ENCODE results near the gene HSPA5. TPM values are rescaled to one million over a fixed set of nuclear protein-coding genes. Genes with fewer than 3 reads are reported as not detected.

Gene HSPA5
- total RNA-seq, 1 experiment from 2014 or later = 438 TPM

DNA sequence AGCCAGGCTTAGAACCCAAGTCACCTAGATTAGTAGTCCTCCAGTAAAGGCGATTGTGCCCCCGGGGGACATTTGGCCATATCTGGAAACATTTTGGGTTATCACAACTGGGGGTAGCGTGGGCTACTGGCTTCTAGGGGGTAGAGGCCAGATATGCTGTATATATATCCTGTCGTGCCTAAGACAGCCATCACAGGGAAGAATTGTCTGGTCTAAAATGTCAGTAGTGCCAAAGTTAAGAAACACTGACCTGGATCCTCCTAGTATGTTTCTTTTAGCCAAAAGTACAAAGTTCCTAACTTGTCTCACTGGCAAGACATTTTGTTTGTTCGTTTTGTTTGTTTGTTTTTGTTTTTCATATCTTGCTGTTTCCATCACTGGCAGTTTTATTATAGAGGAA is 27.0 kb downstream of the HSPA5 start:
- peaks cover 8 to 29% of the 10 kb centered on the region in 2 experiments for H3K36me3 ChIP-seq (ENCODE audit: control insufficient read depth in 1 of 2, insufficient read depth in 2 of 2, low read length in 2 of 2)
- H3K27ac ChIP-seq (ENCODE audit: low read depth, low read length) = no peak overlapping the region
- DNase-seq (ENCODE audit: low read depth, low spot score) (no peak), ATAC-seq (no peak)
- no peaks in the 10 kb centered on the region for H3K27me3 ChIP-seq (ENCODE audit: insufficient read depth, low read length)
- no peaks in the 10 kb centered on the region for H3K4me1 ChIP-seq (ENCODE audit: control insufficient read depth in 1 of 2, insufficient read depth in 2 of 2, low read length in 2 of 2)
- RAD21 ChIA-PET (ENCODE audit: low non-redundant PET in 1 of 2, low total read pairs in 2 of 2, uncharacterized antibody in 2 of 2, unreplicated experiment in 2 of 2) = no interaction called here
- POLR2A ChIA-PET = no interaction called here
- no peaks in the 10 kb centered on the region for H3K79me2 ChIP-seq (ENCODE audit: insufficient read depth, low read length)
- no peaks in the 10 kb centered on the region for H3K9me3 ChIP-seq (ENCODE audit: control insufficient read depth in 1 of 2, insufficient read depth in 1 of 2, low read depth in 1 of 2, low read length in 2 of 2)
- H3K9ac ChIP-seq (ENCODE audit: low read length) = no peak overlapping the region
- no peaks in the 10 kb centered on the region for H4K20me1 ChIP-seq (ENCODE audit: insufficient read depth)
- no peak overlapping the region for H3K4me3 ChIP-seq (replicated peaks in 1 of 2; ENCODE audit: low read depth in 1 of 2, low read length in 2 of 2)
- H3K4me2 ChIP-seq (ENCODE audit: low read length) = no peak overlapping the region
- CTCF ChIA-PET = no interaction called here
- TF ChIP-seq, protein P1, sequence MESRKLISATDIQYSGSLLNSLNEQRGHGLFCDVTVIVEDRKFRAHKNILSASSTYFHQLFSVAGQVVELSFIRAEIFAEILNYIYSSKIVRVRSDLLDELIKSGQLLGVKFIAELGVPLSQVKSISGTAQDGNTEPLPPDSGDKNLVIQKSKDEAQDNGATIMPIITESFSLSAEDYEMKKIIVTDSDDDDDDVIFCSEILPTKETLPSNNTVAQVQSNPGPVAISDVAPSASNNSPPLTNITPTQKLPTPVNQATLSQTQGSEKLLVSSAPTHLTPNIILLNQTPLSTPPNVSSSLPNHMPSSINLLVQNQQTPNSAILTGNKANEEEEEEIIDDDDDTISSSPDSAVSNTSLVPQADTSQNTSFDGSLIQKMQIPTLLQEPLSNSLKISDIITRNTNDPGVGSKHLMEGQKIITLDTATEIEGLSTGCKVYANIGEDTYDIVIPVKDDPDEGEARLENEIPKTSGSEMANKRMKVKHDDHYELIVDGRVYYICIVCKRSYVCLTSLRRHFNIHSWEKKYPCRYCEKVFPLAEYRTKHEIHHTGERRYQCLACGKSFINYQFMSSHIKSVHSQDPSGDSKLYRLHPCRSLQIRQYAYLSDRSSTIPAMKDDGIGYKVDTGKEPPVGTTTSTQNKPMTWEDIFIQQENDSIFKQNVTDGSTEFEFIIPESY (IDR thresholded peaks at IDR 0.05; ENCODE audit: extremely low read depth, insufficient replicate concordance, low read length) = no peak
- TF ChIP-seq SRF (IDR thresholded peaks at IDR 0.05; ENCODE audit: low read depth) (no peak), POLR2A (IDR thresholded peaks at IDR 0.05; ENCODE audit: borderline replicate concordance, extremely low read depth, insufficient read depth, insufficient read length) (no peak), YY1 (IDR thresholded peaks at IDR 0.05; ENCODE audit: extremely low read depth, insufficient replicate concordance, low read depth, low read length) (no peak), EGR1 (IDR thresholded peaks at IDR 0.05; ENCODE audit: low read depth) (no peak), CEBPB (IDR thresholded peaks at IDR 0.05; ENCODE audit: low read depth) (no peak), POLR2AphosphoS5 (IDR thresholded peaks at IDR 0.05; ENCODE audit: low read depth, low read length) (no peak), ZFX (IDR thresholded peaks at IDR 0.05) (no peak)
- BruUV-seq (replicated peaks) = no TSS peak
- H2AFZ ChIP-seq (ENCODE audit: low read depth, low read length, poor library complexity, severe bottlenecking) = no peak overlapping the region
- intact Hi-C loops (cut with micrococcal nuclease) = no loop called here
- no peaks in the 10 kb centered on the region for H3K9me2 ChIP-seq (ENCODE audit: insufficient read depth)

DNA sequence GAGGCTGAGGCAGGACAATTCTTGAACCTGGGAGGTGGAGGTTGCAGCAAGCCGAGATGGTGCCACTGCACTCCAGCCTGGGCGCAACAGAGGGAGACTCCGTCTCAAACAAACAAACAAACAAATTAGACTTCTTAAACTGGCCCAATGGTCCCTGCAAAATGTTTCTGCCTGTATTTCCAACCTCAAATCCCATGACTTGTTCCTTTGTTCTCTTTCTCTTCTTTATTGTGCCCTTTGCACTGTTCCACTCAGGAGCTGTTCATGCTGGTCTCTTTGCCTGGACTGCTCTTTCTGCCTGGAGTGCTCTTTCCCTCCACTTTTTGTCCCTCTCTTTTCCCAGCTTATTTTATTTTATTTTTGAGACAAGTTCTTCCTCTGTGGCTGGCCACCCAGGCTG is 36.7 kb downstream of the HSPA5 start:
- Histone ChIP-seq H2AFZ (ENCODE audit: low read depth, low read length, poor library complexity, severe bottlenecking) (no peak overlapping the region), H3K27ac (ENCODE audit: low read depth, low read length) (no peak overlapping the region), H4K20me1 (ENCODE audit: insufficient read depth) (no peaks in the 10 kb centered on the region), H3K4me2 (ENCODE audit: low read length) (no peak overlapping the region), H3K9ac (ENCODE audit: low read length) (no peak overlapping the region), H3K4me1 (ENCODE audit: control insufficient read depth in 1 of 2, insufficient read depth in 2 of 2, low read length in 2 of 2) (peaks cover 6 to 9% of the 10 kb centered on the region in 2 experiments; a peak in 3 of 4 replicates), H3K9me3 (ENCODE audit: control insufficient read depth in 1 of 2, insufficient read depth in 1 of 2, low read depth in 1 of 2, low read length in 2 of 2) (no peaks in the 10 kb centered on the region), H3K79me2 (ENCODE audit: insufficient read depth, low read length) (peaks cover 19% of the 10 kb centered on the region), H3K27me3 (ENCODE audit: insufficient read depth, low read length) (no peaks in the 10 kb centered on the region), H3K4me3 (replicated peaks in 1 of 2; ENCODE audit: low read depth in 1 of 2, low read length in 2 of 2) (no peak overlapping the region), H3K9me2 (ENCODE audit: insufficient read depth) (no peaks in the 10 kb centered on the region), H3K36me3 (ENCODE audit: control insufficient read depth in 1 of 2, insufficient read depth in 2 of 2, low read length in 2 of 2) (peaks cover 8 to 22% of the 10 kb centered on the region in 2 experiments; a peak in 3 of 4 replicates)
- ChIA-PET CTCF (no interaction called here), RAD21 (ENCODE audit: low non-redundant PET in 1 of 2, low total read pairs in 2 of 2, uncharacterized antibody in 2 of 2, unreplicated experiment in 2 of 2) (no interaction called here), POLR2A (no interaction called here)
- DNase-seq (ENCODE audit: low read depth, low spot score) (no peak), ATAC-seq (no peak)
- BruUV-seq (replicated peaks) = no TSS peak
- intact Hi-C loops (cut with micrococcal nuclease) = no loop called here
- TF ChIP-seq ELF1 (IDR thresholded peaks at IDR 0.05; ENCODE audit: borderline replicate concordance, low read depth) (no peak), SIN3A (IDR thresholded peaks at IDR 0.05; ENCODE audit: low read depth) (no peak), RAD21 (IDR thresholded peaks at IDR 0.05; ENCODE audit: low read depth) (no peak), FOSL1 (IDR thresholded peaks at IDR 0.05; ENCODE audit: low read depth) (no peak), EZH2 (IDR thresholded peaks at IDR 0.05) (no peak), EGR1 (IDR thresholded peaks at IDR 0.05; ENCODE audit: low read depth) (no peak), YY1 (IDR thresholded peaks at IDR 0.05; ENCODE audit: extremely low read depth, insufficient replicate concordance, low read depth, low read length) (no peak), SRF (IDR thresholded peaks at IDR 0.05; ENCODE audit: low read depth) (no peak), TCF7L2 (IDR thresholded peaks at IDR 0.05; ENCODE audit: borderline replicate concordance, extremely low read depth, insufficient read depth, insufficient read length) (no peak), SP1 (IDR thresholded peaks at IDR 0.05; ENCODE audit: low read depth) (no peak)
- TF ChIP-seq, protein P2, sequence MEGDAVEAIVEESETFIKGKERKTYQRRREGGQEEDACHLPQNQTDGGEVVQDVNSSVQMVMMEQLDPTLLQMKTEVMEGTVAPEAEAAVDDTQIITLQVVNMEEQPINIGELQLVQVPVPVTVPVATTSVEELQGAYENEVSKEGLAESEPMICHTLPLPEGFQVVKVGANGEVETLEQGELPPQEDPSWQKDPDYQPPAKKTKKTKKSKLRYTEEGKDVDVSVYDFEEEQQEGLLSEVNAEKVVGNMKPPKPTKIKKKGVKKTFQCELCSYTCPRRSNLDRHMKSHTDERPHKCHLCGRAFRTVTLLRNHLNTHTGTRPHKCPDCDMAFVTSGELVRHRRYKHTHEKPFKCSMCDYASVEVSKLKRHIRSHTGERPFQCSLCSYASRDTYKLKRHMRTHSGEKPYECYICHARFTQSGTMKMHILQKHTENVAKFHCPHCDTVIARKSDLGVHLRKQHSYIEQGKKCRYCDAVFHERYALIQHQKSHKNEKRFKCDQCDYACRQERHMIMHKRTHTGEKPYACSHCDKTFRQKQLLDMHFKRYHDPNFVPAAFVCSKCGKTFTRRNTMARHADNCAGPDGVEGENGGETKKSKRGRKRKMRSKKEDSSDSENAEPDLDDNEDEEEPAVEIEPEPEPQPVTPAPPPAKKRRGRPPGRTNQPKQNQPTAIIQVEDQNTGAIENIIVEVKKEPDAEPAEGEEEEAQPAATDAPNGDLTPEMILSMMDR (IDR thresholded peaks at IDR 0.05 in 2 of 3, conservative IDR thresholded peaks at IDR 0.05 in 1 of 3; ENCODE audit: borderline replicate concordance in 1 of 3, insufficient read depth in 1 of 3, low read depth in 2 of 3, low read length in 2 of 3) = no peak
